ENCODE measurements around the gene TRAPPC3.

Gene TRAPPC3

DNA sequence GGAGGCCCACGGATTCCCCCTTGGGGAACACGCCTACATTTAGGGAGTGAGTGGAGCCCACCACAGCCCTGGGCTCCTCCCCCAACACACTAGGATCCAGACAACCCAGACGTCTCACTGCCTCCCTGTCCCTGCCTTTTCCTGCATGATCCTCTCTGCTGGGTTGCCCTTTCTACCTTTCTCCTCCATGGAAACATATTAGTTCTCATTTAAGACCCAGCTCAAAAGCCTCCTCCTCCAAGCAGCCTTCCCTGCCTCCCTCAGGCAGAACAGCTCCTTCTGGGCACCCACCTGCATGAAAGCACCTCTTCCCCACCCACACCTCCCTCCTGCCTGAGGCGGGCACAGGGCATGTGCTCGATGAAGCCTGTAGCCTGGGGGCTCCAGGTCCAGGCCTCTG, 34.9 kb downstream of the TRAPPC3 start:
- H3K4me3 ChIP-seq (ENCODE audit: control insufficient read depth, low read depth, low read length) = no peak overlapping the region
- DNase-seq (ENCODE audit: low read depth) = no peak
- TF ChIP-seq, protein P1, sequence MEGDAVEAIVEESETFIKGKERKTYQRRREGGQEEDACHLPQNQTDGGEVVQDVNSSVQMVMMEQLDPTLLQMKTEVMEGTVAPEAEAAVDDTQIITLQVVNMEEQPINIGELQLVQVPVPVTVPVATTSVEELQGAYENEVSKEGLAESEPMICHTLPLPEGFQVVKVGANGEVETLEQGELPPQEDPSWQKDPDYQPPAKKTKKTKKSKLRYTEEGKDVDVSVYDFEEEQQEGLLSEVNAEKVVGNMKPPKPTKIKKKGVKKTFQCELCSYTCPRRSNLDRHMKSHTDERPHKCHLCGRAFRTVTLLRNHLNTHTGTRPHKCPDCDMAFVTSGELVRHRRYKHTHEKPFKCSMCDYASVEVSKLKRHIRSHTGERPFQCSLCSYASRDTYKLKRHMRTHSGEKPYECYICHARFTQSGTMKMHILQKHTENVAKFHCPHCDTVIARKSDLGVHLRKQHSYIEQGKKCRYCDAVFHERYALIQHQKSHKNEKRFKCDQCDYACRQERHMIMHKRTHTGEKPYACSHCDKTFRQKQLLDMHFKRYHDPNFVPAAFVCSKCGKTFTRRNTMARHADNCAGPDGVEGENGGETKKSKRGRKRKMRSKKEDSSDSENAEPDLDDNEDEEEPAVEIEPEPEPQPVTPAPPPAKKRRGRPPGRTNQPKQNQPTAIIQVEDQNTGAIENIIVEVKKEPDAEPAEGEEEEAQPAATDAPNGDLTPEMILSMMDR (IDR thresholded peaks at IDR 0.05; ENCODE audit: control insufficient read depth, insufficient read depth, low read depth, low read length, missing control alignments) = no peak

DNA sequence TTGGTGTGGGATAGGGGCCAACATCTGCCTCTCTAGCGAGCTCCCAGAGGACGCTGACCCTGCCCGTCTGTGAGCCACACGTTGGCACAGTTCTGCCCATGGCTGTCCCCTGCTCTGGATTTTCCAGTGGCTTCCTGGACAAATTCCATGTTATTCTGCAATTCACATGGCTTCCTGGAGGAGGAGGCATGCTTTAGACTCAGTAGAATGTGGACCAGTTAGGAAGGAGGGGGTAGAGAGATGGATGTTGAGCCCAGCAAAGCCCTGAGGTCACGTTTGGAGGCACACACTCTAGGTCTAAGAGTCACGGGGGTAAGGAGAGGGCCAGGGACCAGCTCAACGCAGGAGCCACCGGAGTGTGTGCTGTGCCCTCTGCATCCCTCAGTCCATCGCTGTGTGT, 36.5 kb downstream of the TRAPPC3 start:
- H3K4me3 ChIP-seq (ENCODE audit: control insufficient read depth, low read depth, low read length) = no peak overlapping the region
- no peak for DNase-seq (ENCODE audit: low read depth)
- TF ChIP-seq, protein P1 (IDR thresholded peaks at IDR 0.05; ENCODE audit: control insufficient read depth, insufficient read depth, low read depth, low read length, missing control alignments) = no peak

DNA sequence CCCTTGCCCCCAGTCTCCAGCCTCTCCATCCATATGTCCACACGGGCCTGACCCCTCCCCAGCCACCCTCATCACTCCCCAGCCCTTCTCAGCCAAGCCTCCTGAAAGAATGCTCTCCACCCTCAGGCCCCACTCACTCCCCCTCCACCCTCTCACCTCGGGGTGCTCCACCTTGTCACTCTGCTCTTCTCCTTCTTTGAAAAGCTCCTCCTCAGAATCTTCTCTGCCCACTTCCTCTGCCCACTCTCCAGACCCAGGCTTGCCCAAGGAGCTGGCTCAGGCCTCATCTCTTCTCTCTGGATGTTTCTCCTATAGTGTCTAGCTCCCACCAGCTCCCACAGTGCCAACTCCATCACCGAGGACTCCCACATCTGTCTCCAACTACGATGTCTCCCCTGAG, 38.1 kb downstream of the TRAPPC3 start:
- TF ChIP-seq, protein P1 (IDR thresholded peaks at IDR 0.05; ENCODE audit: control insufficient read depth, insufficient read depth, low read depth, low read length, missing control alignments) = no peak
- no peak for DNase-seq (ENCODE audit: low read depth)
- H3K4me3 ChIP-seq (ENCODE audit: control insufficient read depth, low read depth, low read length) = no peak overlapping the region

DNA sequence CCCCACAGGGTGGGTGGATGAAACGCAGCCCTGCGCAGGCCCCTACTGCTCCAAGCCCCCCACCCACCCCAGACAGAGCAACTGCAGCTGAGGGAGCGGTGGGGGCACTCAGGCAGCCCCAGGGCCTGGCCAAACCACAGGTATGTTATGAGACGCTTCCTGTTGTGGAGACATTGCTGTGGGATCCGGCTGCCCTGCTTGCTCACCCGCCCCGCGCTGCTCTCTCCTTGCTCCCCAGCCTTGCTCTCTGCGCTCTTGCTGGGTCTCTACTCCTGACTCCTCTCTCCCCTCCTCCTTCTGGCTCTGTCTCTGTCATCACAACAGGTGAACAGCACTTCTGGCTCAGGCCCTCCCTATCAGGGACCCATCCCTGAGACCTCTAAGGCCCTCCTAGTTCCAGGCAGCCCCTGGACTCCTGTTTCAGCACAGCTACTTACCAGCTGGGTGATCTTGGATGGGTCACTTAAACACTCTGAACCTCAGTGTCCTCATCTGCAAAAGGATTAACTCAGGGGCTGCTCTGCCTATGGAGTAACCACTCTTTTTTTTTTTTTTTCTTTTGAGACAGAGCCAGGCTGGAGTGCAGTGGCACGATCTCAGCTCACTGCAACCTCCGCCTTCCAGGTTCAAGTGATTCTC, 40.1 kb downstream of the TRAPPC3 start:
- DNase-seq (ENCODE audit: low read depth) = peak; percentile 69
- TF ChIP-seq, protein P1 (IDR thresholded peaks at IDR 0.05; ENCODE audit: control insufficient read depth, insufficient read depth, low read depth, low read length, missing control alignments) = no peak
- H3K4me3 ChIP-seq (ENCODE audit: control insufficient read depth, low read depth, low read length) = no peak overlapping the region

DNA sequence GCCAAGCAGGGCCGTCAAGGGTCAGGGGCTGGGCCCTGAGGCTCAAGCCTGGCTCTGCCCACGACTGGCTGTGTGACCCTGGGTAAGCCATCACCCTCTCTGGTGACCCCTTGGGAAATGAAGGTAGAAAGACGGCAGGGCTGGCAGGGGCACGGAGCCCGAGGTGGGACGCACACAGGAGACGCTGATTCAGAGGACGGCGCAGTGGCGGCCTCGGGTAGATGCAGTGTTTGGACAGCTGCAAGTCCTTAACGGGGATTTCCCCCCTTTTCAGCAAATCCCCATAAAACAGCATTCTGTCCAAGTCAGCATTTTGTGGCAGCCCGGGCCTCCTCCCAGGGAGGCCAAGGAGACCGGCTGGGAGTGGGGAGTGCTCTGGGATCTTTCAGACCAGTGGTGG, 41.0 kb downstream of the TRAPPC3 start:
- DNase-seq (ENCODE audit: low read depth) = peak; percentile 80
- no peak overlapping the region for H3K4me3 ChIP-seq (ENCODE audit: control insufficient read depth, low read depth, low read length)
- TF ChIP-seq, protein P1 (IDR thresholded peaks at IDR 0.05; ENCODE audit: control insufficient read depth, insufficient read depth, low read depth, low read length, missing control alignments) = no peak

DNA sequence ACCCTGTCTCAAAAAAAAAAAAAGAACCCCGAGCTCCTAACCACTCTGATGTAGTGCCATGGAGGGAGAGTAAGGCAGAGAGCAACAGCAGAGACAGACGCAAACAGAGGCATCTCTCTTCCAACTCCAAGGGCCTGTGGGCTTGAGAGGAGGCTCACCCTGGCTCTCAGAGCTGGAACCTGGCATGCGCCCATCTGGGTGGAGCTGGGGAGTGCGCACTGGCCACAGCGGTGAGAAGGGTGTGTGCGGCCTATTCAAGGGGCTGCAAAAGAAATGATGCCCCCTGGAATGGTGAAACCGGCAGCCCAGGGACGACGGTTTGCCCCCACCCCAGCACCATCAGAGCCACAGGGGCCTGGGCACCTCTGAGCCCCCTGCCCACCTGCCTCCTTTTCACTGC, 41.9 kb downstream of the TRAPPC3 start:
- no peak for DNase-seq (ENCODE audit: low read depth)
- TF ChIP-seq, protein P1 (IDR thresholded peaks at IDR 0.05; ENCODE audit: control insufficient read depth, insufficient read depth, low read depth, low read length, missing control alignments) = no peak

More for the DNA sequence above, 41.9 kb downstream of the TRAPPC3 start:
- H3K4me3 ChIP-seq (ENCODE audit: control insufficient read depth, low read depth, low read length) = no peak overlapping the region

Data from AG09309 (cell line).